ENCODE data around the gene AIF1.

The AIF1 gene

GRCh38 chr6:31665501-31666336, 50.7 kb downstream of the AIF1 start, which contains the start of gene CSNK2B:
Gene CSNK2B, plus strand, starts transcription at chr6:31666080. Its CDS starts 752 bp downstream, at chr6:31666832.
- peak; percentile 98 for DNase-seq

DNA sequence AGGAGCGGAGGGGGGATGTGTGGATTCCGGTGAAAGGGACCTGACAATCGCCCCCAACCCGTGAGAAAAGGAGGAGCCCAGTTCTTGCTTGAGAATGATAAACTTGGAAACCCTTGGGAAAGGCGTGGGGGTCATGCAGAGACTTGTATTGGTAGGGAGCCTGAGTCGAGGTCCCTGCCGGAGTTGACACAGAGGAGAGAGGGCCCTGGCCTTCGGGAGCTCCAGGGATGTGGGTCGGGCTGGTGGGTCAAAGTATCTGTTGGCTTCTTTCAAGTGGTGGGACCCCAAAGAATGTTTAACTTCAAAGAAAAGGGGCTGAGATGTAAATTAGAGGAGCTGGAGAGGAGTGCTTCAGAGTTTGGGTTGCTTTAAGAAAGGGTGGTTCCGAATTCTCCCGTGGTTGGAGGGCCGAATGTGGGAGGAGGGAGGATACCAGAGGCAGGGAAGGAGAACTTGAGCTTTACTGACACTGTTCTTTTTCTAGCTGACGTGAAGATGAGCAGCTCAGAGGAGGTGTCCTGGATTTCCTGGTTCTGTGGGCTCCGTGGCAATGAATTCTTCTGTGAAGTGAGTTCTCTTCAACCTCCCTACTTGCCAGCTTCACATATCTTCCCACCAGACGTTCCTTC, 51.4 kb downstream of the AIF1 start:
- no peak for DNase-seq

Measured in activated CD4-positive, alpha-beta T cell treated with anti-CD3 and anti-CD28 coated beads for 1 hour (primary cell).